CD4-positive, alpha-beta T cell treated with Interleukin-15 for 4 hours (primary cell): ENCODE results near the gene RCAN3.
"Not testable (repeated sequence)": the region's sequence is repeated elsewhere in the genome, so short reads cannot be mapped to it uniquely, and the experiment has no call there.

Experiments
- DNase-seq: peaks from one replicate; pipeline ENCODE4 v3.0.0-alpha.2; 2020; ENCODE audit warnings: low spot score

The RCAN3 gene

GRCh38 chr1:24502709-24503058 is at the start of gene RCAN3:
TSS of gene RCAN3 (plus strand) at chr1:24502836. CDS start at chr1:24514373, 11,537 bp downstream.
- DNase-seq, result peak; percentile 89

GRCh38 chr1:24452922-24453485 is 49.6 kb upstream of the RCAN3 start:
- no peak for DNase-seq

GRCh38 chr1:24454673-24455072 is 48.0 kb upstream of the RCAN3 start:
- no peak for DNase-seq

DNA sequence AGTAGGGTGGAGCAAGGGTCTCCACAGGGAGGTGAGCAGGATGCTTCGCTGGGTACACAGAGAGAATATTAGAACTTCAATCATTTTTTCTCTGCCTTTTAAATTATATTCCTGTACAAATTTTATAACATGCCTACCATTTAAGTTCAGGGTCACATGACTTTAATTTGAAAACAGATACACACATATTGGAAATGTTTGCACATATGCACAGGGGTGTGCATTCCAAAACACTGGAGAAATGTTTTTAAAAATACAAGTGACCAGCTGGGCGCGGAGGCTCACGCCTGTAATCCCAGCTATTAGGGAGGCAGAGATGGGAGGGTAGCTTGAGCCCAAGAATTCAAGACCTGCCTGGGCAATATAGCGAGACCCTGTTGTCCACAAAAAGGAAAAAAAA is 47.4 kb upstream of the RCAN3 start:
- DNase-seq, result no peak

GRCh38 chr1:24457866-24458265 is 44.8 kb upstream of the RCAN3 start:
- no peak for DNase-seq

DNA sequence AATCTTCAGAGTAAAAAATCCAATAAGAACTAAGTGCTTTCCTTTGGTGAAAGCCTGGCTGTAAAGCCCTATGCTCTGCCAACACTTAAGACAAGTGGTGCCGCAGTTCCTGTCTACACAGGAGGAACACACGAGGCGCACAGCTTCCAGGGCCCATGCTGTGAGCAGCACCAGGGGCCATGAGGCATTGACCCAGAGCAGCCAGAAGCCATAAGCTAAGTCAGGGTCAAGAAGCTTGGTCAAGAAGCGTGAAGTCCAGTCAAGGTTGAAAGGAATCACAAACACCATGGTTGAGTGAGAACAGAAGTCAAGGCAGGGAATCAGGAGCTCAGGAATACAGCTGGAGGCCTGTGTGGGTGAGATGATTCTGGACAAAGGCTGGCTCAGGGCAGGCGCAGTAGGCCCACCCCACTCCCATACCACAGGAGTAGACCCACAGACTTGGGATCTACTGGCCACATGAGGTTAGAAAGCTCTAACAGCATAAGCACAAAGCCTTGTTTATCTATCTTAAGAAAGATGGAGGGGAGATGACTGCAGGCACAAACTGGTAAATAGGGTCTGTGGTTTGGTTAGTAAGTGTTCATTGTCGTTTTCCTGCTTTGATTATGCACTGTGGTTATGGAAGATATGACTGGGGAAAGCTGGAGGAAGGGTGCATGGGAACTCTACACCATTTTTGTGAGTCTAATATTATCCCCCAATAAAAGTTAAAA is 42.9 kb upstream of the RCAN3 start:
- DNase-seq, result no peak

DNA sequence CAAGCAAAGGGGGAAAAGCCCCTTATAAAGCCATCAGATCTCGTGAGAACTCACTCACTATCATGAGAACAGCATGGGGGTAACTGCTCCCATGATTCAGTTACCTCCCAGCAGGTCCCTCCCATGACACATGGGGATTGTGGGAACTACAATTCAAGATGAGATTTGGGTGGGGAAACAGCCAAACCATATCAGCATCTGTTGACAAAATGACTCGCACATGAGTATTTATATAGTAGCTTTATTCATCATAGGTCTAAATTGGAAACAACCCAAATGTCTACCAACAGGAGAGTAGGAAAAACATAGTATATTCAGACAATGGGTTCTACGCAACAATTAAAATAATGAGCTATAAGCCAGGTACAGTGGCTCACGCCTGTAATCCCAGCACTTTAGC is 40.5 kb upstream of the RCAN3 start:
- not testable (repeated sequence) for DNase-seq

DNA sequence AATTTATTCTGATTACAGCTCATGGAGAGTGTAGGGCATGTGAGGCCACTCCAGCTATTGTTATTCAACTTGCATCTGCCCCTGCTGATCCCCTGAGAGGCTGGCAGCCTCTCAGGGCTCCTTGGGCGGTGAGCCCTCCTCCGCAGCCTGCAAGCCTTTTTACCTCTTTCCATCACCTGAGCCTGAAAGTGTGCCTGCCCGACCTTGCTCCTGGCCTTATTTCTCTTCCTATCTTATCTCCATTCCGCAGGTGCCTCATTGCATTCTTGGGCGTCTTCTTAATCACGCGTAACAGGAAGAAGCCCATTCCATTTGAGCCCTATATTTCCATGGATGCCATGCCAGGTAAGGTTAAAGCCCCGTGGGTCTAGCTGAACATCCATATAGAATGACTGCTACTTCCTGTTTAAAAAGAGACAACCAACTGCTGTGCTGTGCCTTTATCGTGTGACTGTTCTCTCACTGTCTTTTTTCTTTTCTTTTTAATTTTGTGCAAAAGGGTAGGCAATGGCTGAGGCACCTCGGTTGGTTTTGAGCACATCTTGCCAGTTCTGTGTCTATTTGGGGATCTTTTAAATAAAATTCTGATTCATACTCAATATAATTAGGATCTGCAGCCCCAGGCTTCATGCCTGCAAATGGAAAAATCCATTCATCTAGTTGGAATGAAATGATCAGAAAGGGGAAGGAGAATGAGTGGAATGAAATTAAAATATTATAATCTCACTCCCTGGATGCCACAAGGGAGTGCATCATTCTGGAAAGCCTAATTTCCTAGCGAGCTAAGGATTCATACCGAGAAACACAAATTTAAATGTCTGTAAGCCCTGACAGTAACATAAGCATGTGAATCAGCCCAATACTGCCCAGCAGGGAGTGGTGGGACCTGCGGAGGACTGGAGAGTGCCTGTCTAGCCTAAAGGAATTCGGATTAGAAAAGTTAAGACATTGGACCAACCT is 38.6 kb upstream of the RCAN3 start:
- no peak for DNase-seq

GRCh38 chr1:24465099-24465498 is 37.5 kb upstream of the RCAN3 start:
- DNase-seq, result no peak

DNA sequence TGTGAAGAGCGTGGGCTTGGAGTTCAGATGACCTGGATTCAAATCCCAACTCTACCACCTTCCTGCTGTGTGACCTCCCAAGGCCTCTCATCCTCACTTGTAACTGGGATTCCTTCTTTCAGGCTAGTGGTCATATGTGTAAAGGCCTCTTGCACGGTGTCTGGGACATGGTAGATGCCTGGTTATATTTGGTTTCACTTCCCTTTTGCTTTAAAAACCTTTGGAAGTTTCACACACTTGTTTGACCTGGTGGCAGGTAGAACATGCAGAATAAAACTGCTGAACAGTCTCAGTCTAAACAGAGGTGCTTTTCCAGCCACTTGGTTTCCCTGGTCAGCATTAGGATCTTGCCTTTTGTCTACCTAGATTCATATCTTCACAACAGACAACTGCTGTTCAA is 37.0 kb upstream of the RCAN3 start:
- no peak for DNase-seq

GRCh38 chr1:24468685-24469316 is 33.8 kb upstream of the RCAN3 start:
- no peak for DNase-seq

DNA sequence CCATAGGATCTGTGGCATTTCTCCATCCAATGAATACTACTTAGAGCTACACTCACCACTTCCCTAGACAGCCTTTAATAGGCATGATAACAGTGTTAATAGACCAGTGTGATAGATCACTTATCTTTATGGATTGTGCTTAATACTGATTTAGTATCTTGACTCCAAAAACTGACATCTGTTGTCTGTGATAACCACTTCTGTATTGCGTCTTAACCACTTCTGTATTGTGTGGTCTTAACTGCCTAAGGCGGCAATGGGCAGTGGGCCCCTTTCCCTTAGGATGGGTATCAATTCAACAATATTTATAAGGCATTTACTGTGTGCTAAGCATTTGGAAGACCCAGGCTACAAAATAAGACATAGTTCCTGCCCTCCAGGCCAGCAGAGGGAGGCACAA is 32.0 kb upstream of the RCAN3 start:
- no peak for DNase-seq

- no peak for DNase-seq
Observed at GRCh38 chr1:24472527-24473251, 29.9 kb upstream of the RCAN3 start.

DNA sequence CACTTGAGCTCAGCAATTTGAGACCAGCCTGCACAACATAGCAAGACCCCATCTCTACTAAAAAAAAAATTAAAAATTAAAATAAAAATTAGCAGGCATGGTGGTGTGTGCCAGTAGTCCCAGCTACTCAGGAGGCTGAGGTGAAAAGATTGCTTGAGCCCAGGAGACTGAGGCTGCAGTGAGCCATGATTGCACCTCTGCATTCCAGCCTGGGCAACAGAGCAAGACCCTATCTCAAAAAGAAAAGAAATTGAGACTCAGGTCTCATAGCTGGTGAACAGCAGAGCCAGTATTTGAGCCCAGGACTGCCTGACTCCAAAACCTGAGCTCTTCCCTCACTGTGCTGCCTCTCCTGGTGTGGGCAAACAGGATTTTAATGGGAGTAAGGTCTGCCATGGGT is 28.4 kb upstream of the RCAN3 start:
- DNase-seq, result no peak

GRCh38 chr1:24475700-24476099 is 26.9 kb upstream of the RCAN3 start:
- no peak for DNase-seq

DNA sequence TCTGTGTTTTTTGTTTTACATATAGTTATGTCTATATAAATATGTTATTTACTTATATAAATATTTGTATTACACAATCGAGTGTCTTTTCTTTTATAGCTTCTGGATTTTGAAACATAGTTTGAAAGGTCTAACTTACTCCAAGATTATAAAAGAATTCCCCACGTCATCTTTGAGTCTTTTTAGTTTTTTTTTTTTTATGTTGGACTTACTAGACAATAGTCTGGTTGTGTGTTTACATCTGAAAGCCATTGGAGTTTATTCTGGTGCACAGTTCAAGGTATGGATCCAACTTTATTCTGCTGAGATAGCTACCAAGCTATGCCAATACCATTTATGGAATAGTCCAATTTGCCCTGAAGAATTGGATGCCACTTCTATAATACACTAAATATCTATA is 26.1 kb upstream of the RCAN3 start:
- no peak for DNase-seq

DNA sequence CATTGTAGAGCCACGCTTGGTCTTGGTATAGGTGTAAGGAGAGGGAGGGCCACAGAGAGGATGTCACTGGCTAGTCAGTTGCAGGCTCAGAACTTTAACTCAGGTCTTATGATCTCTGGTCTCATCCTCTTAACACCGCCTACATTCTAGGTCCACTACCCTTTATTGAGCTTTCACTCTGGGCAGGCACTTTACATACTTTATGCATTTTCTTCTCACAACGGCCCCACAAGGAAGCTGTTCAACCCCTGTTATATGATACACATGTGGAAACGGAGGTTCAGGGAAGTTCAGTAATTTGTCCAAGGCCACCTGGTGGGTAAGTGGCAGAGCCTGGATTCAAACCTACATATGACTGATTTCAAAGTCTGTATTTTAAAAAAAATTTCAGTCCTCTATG is 25.3 kb upstream of the RCAN3 start:
- no peak for DNase-seq

- peak; percentile 55 for DNase-seq
Observed at GRCh38 chr1:24481101-24481500, 21.5 kb upstream of the RCAN3 start.

- peak; percentile 68 for DNase-seq
Observed at GRCh38 chr1:24481843-24482610, 20.6 kb upstream of the RCAN3 start.

GRCh38 chr1:24483441-24483840 is 19.2 kb upstream of the RCAN3 start:
- no peak for DNase-seq

- no peak for DNase-seq
Observed at GRCh38 chr1:24484199-24484598, 18.4 kb upstream of the RCAN3 start.
